Endothelial cell of umbilical vein (primary cell): ENCODE results near the gene SMAD3. TPM values are rescaled to one million over a fixed set of nuclear protein-coding genes. Genes with fewer than 3 reads are reported as not detected.

Source experiments
- BruUV-seq: library from RNA; stranded (reverse); fragments of 400-500 nt; replicated peaks from 2 replicates; lab custom pipeline; 2021; lab: Mats Ljungman, UMichigan
- CTCF ChIA-PET: fragments of 300-600, 350-600 bp; sonication (Branson Sonifier 250); formaldehyde crosslinking; loops from one replicate; lab custom pipeline; 2021; ENCODE audit warnings: antibody characterized with exemption, inconsistent platforms; lab: Charles Lee
- POLR2A ChIA-PET: fragments of 300-600, 350-600 bp; sonication (Branson Sonifier 250); formaldehyde crosslinking; loops from one replicate; lab custom pipeline; 2021; ENCODE audit warnings: antibody characterized with exemption, inconsistent platforms; lab: Charles Lee
- DNase-seq: peaks from one replicate; pipeline ENCODE4 v3.0.0-alpha.2; 2011; ENCODE audit warnings: low read depth, low spot score
- FAIRE-seq: peaks from 2 replicates; lab custom pipeline; 2011; peaks lifted over from hg19 to GRCh38; lab: Jason Lieb, UNC
- H2AFZ ChIP-seq: 2 replicates; pipeline ENCODE4 v1.6.0; 2012; ENCODE audit warnings: low read depth, low read length, control low read depth, inconsistent platforms
- H3K27ac ChIP-seq: 2 replicates; pipeline ENCODE4 v1.5.1; 2011; ENCODE audit warnings: low read depth, mild to moderate bottlenecking, control low read depth, low read length, moderate library complexity; ENCODE audit not compliant: insufficient read depth
- H3K27me3 ChIP-seq, 2 experiments: 2 replicates each; pipeline versions ENCODE4 v1.6.0 to v1.6.1; 2011; ENCODE audit warnings: low read length in 2 of 2, mixed read lengths in 1 of 2; ENCODE audit not compliant: control insufficient read depth in 2 of 2, insufficient read depth in 2 of 2
- H3K36me3 ChIP-seq, 2 experiments: 2 replicates in 1 of 2; 3 replicates in 1 of 2; pipeline ENCODE4 v1.5.1; 2011; ENCODE audit warnings: low read length in 2 of 2, mild to moderate bottlenecking in 1 of 2, moderate library complexity in 1 of 2; ENCODE audit not compliant: control insufficient read depth in 2 of 2, insufficient read depth in 2 of 2; ENCODE audit errors: extremely low read depth in 1 of 2
- H3K4me1 ChIP-seq: 3 replicates; pipeline ENCODE4 v1.5.1; 2011; ENCODE audit warnings: mild to moderate bottlenecking, low read length; ENCODE audit not compliant: control insufficient read depth, insufficient read depth; ENCODE audit errors: extremely low read depth
- H3K4me2 ChIP-seq: 2 replicates; pipeline ENCODE4 v1.6.1; 2011; ENCODE audit warnings: low read length, control low read depth, mixed read lengths; ENCODE audit not compliant: insufficient read depth
- H3K4me3 ChIP-seq, 3 experiments: fragments of 200-600 bp in 1 of 3; sonication (generic), shearing (Covaris generic) in 1 of 3; replicated peaks in 1 of 3; 2 replicates each; pipeline ENCODE4 v1.5.1; 2011 to 2016; ENCODE audit warnings: control low read depth in 3 of 3, low read length in 3 of 3, mild to moderate bottlenecking in 2 of 3, inconsistent platforms in 1 of 3, low read depth in 1 of 3, moderate library complexity in 1 of 3; ENCODE audit not compliant: insufficient read depth in 1 of 3
- H3K79me2 ChIP-seq: 2 replicates; pipeline ENCODE4 v1.6.0; 2012; ENCODE audit warnings: low read length, inconsistent platforms; ENCODE audit not compliant: control insufficient read depth, insufficient read depth
- H3K9ac ChIP-seq: replicated peaks from 2 replicates; pipeline ENCODE3; 2011; ENCODE audit warnings: low read length, control low read depth; ENCODE audit not compliant: insufficient read depth; ENCODE audit errors: extremely low read depth
- H3K9me1 ChIP-seq: replicated peaks from 3 replicates; pipeline ENCODE4 v1.6.0; 2011; ENCODE audit warnings: mild to moderate bottlenecking, low read length; ENCODE audit not compliant: control insufficient read depth, insufficient read depth; ENCODE audit errors: extremely low read depth
- H3K9me3 ChIP-seq: replicated peaks from 2 replicates; pipeline ENCODE4 v1.5.1; 2012; ENCODE audit warnings: low read length, inconsistent platforms; ENCODE audit not compliant: control insufficient read depth, insufficient read depth
- H4K20me1 ChIP-seq: replicated peaks from 2 replicates; pipeline ENCODE3; 2011; ENCODE audit warnings: mild to moderate bottlenecking, low read length; ENCODE audit not compliant: control insufficient read depth, insufficient read depth; ENCODE audit errors: extremely low read depth
- EZH2 ChIP-seq: IDR thresholded peaks from 2 replicates; pipeline ENCODE4 v1.6.1; 2012; ENCODE audit warnings: borderline replicate concordance, low read depth, mild to moderate bottlenecking, moderate library complexity, low read length, inconsistent platforms; ENCODE audit not compliant: severe bottlenecking
- FOS ChIP-seq: IDR thresholded peaks from 2 replicates; pipeline ENCODE4 v1.6.1; 2011; ENCODE audit warnings: mild to moderate bottlenecking, low read length, moderate library complexity, borderline replicate concordance; ENCODE audit not compliant: insufficient read depth
- GATA2 ChIP-seq: IDR thresholded peaks from 2 replicates; pipeline ENCODE4 v1.7.0; 2011; ENCODE audit warnings: low read depth, mild to moderate bottlenecking, moderate library complexity, mixed read lengths, low read length; ENCODE audit not compliant: insufficient read length, insufficient read depth
- JUN ChIP-seq: IDR thresholded peaks from 2 replicates; pipeline ENCODE4 v1.6.1; 2011; ENCODE audit warnings: borderline replicate concordance, low read depth; ENCODE audit not compliant: insufficient read length, insufficient read depth
- MAX ChIP-seq: IDR thresholded peaks from 2 replicates; pipeline ENCODE4 v1.6.1; 2011; ENCODE audit not compliant: insufficient read depth, insufficient read length
- MYC ChIP-seq: IDR thresholded peaks from one replicate; pipeline ENCODE4 v1.6.1; 2011; ENCODE audit warnings: mild to moderate bottlenecking, low read depth, low read length
- POLR2A ChIP-seq: IDR thresholded peaks from 2 replicates; pipeline ENCODE4 v1.6.1; 2012; ENCODE audit warnings: low read depth, mild to moderate bottlenecking, control low read depth, low read length
- POLR2AphosphoS5 ChIP-seq: IDR thresholded peaks from 2 replicates; pipeline ENCODE4 v1.6.1; 2012; ENCODE audit warnings: low read depth, mild to moderate bottlenecking, control low read depth, low read length, moderate library complexity; ENCODE audit not compliant: insufficient read depth
- dilution Hi-C: fragments of 300-500 bp; cut with MboI; formaldehyde crosslinking; loops from one replicate; pipeline ENCODE4 v1.15.0; 2019; ENCODE audit warnings: low sequenced_read_pairs; ENCODE audit not compliant: extremely low pct_ligation_motif_present
- intact Hi-C: fragments of 100-400 bp; cut with micrococcal nuclease; formaldehyde crosslinking; loops from one replicate; pipeline ENCODE4 v1.10.0; 2022
- polyA plus RNA-seq, 4 experiments: library from polyadenylated mRNA; depleted of rRNA in 3 of 4; stranded (reverse) in 3 of 4; unstranded in 1 of 4; fragments of >200 nt; gene quantifications; 2 replicates each; pipeline versions ENCODE4 v1.2.1 to v1.2.3, GENCODE V29; 2011 to 2012; ENCODE audit warnings: missing spikeins in 1 of 4
- total RNA-seq: library from RNA; stranded (reverse); gene quantifications from 2 replicates; pipeline ENCODE4 v1.2.3, GENCODE V29; 2021
- TF ChIP-seq, protein P1 (sequence below), 2 donors: IDR thresholded peaks; 1 replicate in 1 of 2; 2 replicates in 1 of 2; pipeline ENCODE4 v1.5.1; 2011; ENCODE audit warnings: low read length in 2 of 2, mild to moderate bottlenecking in 2 of 2, moderate library complexity in 2 of 2, control low read depth in 1 of 2, inconsistent platforms in 1 of 2, low read depth in 1 of 2; ENCODE audit not compliant: insufficient read depth in 1 of 2; ENCODE audit errors: extremely low read depth in 1 of 2

Gene SMAD3
- total and polyA plus RNA-seq, 2 donors (not counting 3 experiments of a cell fraction or from before 2014, with no cell fraction given): 56.4 to 88.2 TPM

GRCh38 chr15:67194171-67195114 lies 129.0 kb downstream of the SMAD3 start:
- BruUV-seq: no TSS peak
- H3K27ac ChIP-seq: no peak overlapping the region
- H3K27me3 ChIP-seq: no peaks in the 10 kb centered on the region
- no peaks in the 10 kb centered on the region for H3K79me2 ChIP-seq
- H2AFZ ChIP-seq: no peak overlapping the region
- DNase-seq (no peak), FAIRE-seq (no peak)
- H3K9me1 ChIP-seq: no peaks in the 10 kb centered on the region
- dilution Hi-C loops (no loop called here), intact Hi-C loops (loop anchor here (5.0 kb wide), 1 partner anchor 247 kb away; no protein-coding TSS in a partner anchor)
- ChIA-PET POLR2A (no interaction called here), CTCF (no interaction called here)
- H3K9me3 ChIP-seq: no peaks in the 10 kb centered on the region
- peaks cover 20 to 27% of the 10 kb centered on the region in 2 experiments for H3K36me3 ChIP-seq
- no peak overlapping the region for H3K4me3 ChIP-seq
- H4K20me1 ChIP-seq: no peaks in the 10 kb centered on the region
- no peak overlapping the region for H3K9ac ChIP-seq
- peaks cover 15% of the 10 kb centered on the region for H3K4me1 ChIP-seq
- H3K4me2 ChIP-seq: no peak overlapping the region
- TF ChIP-seq MAX (no peak), EZH2 (no peak), JUN (no peak), GATA2 (no peak), POLR2AphosphoS5 (no peak), MYC (no peak), POLR2A (no peak), FOS (no peak)
- TF ChIP-seq, protein P1, sequence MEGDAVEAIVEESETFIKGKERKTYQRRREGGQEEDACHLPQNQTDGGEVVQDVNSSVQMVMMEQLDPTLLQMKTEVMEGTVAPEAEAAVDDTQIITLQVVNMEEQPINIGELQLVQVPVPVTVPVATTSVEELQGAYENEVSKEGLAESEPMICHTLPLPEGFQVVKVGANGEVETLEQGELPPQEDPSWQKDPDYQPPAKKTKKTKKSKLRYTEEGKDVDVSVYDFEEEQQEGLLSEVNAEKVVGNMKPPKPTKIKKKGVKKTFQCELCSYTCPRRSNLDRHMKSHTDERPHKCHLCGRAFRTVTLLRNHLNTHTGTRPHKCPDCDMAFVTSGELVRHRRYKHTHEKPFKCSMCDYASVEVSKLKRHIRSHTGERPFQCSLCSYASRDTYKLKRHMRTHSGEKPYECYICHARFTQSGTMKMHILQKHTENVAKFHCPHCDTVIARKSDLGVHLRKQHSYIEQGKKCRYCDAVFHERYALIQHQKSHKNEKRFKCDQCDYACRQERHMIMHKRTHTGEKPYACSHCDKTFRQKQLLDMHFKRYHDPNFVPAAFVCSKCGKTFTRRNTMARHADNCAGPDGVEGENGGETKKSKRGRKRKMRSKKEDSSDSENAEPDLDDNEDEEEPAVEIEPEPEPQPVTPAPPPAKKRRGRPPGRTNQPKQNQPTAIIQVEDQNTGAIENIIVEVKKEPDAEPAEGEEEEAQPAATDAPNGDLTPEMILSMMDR (IDR thresholded peaks at IDR 0.05; ENCODE audit: extremely low read depth in 1 of 2, insufficient read depth in 1 of 2, low read depth in 1 of 2, low read length in 2 of 2): no peak
